RWPE2 (cell line): Measurements from ENCODE around the gene PGRMC1.
"Not testable (repeated sequence)": the region's sequence is repeated elsewhere in the genome, so short reads cannot be mapped to it uniquely, and the experiment has no call there.

Source experiments
- ATAC-seq: fragments of 200-7000 bp; cut with Tn5 transposase; 3 replicates; pipeline ENCODE4 v1.9.1; 2021; ENCODE audit warnings: low read depth
- DNase-seq: peaks from one replicate; pipeline ENCODE4 v3.0.0-alpha.2; 2020; ENCODE audit warnings: low spot score
- H3K27ac ChIP-seq: fragments of 450-650 bp; 2 replicates; pipeline ENCODE4 v1.5.1; 2017; ENCODE audit warnings: mild to moderate bottlenecking; ENCODE audit not compliant: poor library complexity, severe bottlenecking
- H3K27me3 ChIP-seq: fragments of 250-450 bp; sonication (Bioruptor Pico); 2 replicates; pipeline ENCODE4 v1.5.1; 2021; ENCODE audit warnings: mild to moderate bottlenecking, moderate library complexity; ENCODE audit not compliant: insufficient read depth, poor library complexity, severe bottlenecking
- H3K36me3 ChIP-seq: fragments of 250-450 bp; sonication (Bioruptor Pico); 2 replicates; pipeline ENCODE4 v1.5.1; 2020; ENCODE audit warnings: low read depth, mild to moderate bottlenecking, moderate library complexity
- H3K4me1 ChIP-seq: fragments of 250-450 bp; sonication (Bioruptor Pico); 2 replicates; pipeline ENCODE4 v1.5.1; 2021; ENCODE audit warnings: mild to moderate bottlenecking, moderate library complexity; ENCODE audit not compliant: insufficient read depth, poor library complexity, severe bottlenecking
- H3K4me3 ChIP-seq: fragments of 250-450 bp; sonication (Bioruptor Pico); 2 replicates; pipeline ENCODE4 v1.5.1; 2021; ENCODE audit warnings: mild to moderate bottlenecking, moderate library complexity; ENCODE audit not compliant: severe bottlenecking
- H3K9me3 ChIP-seq: fragments of 250-450 bp; sonication (Bioruptor Pico); 2 replicates; pipeline ENCODE4 v1.5.1; 2021; ENCODE audit warnings: mild to moderate bottlenecking, moderate library complexity; ENCODE audit not compliant: severe bottlenecking
- TF ChIP-seq, protein P1 (sequence below): fragments of 450-650 bp; IDR thresholded peaks from one replicate; pipeline ENCODE4 v1.5.1; 2017; ENCODE audit warnings: mild to moderate bottlenecking, moderate library complexity; ENCODE audit not compliant: poor library complexity, severe bottlenecking

PGRMC1 gene

GRCh38 chrX:119288890-119289393 lies 52.9 kb downstream of the PGRMC1 start:
- Histone ChIP-seq H3K36me3 (no peaks in the 10 kb centered on the region), H3K4me3 (no peak overlapping the region), H3K27ac (no peak overlapping the region), H3K9me3 (no peaks in the 10 kb centered on the region), H3K4me1 (no peaks in the 10 kb centered on the region), H3K27me3 (no peaks in the 10 kb centered on the region)
- ATAC-seq = no peak
- DNase-seq = no peak
- TF ChIP-seq, protein P1, sequence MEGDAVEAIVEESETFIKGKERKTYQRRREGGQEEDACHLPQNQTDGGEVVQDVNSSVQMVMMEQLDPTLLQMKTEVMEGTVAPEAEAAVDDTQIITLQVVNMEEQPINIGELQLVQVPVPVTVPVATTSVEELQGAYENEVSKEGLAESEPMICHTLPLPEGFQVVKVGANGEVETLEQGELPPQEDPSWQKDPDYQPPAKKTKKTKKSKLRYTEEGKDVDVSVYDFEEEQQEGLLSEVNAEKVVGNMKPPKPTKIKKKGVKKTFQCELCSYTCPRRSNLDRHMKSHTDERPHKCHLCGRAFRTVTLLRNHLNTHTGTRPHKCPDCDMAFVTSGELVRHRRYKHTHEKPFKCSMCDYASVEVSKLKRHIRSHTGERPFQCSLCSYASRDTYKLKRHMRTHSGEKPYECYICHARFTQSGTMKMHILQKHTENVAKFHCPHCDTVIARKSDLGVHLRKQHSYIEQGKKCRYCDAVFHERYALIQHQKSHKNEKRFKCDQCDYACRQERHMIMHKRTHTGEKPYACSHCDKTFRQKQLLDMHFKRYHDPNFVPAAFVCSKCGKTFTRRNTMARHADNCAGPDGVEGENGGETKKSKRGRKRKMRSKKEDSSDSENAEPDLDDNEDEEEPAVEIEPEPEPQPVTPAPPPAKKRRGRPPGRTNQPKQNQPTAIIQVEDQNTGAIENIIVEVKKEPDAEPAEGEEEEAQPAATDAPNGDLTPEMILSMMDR = no peak

DNA sequence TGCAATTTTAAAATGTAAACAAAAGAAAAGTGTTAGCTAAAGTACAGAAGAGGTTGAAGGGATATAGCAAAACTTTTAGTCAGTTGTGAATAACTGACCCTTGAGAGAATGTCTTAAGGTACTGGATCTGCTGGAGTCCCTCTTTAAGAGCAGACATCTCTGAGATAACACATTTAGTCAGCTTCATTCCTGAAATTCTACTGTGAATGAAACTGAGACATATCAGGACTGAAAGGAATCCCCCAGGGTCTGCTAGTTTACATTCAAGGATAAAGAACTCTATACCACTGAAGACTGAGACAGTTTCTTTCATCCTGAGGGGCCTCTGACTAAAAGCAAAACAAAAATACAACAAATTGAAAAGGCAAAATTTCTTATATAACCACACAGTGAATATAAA lies 54.4 kb downstream of the PGRMC1 start:
- Histone ChIP-seq H3K9me3 (no peaks in the 10 kb centered on the region), H3K4me1 (no peaks in the 10 kb centered on the region), H3K36me3 (no peaks in the 10 kb centered on the region), H3K27me3 (no peaks in the 10 kb centered on the region), H3K4me3 (no peak overlapping the region), H3K27ac (no peak overlapping the region)
- TF ChIP-seq, protein P1 = no peak
- no peak for ATAC-seq
- no peak for DNase-seq

DNA sequence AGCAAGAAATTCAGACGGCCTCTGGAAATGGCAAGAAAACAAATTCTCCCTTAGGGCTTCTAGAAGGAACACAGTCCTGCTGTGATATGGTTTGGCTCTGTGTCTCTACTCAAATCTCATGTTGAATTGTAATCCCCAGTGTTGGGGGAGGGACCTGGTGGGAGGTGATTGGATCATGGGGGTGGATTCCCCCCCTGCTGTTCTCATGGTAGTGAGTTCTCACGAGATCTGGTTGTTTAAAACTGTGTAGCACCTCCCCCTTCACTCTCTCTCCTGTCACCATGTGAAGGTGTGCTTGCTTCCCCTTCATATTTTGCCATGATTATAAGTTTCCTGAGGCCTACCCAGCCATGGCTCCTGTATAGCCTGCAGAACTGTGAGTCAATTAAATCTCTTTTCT lies 55.2 kb downstream of the PGRMC1 start:
- not testable (repeated sequence) for H3K27ac ChIP-seq, H3K4me3 ChIP-seq, H3K9me3 ChIP-seq, H3K36me3 ChIP-seq, H3K27me3 ChIP-seq, DNase-seq, ATAC-seq, H3K4me1 ChIP-seq

DNA sequence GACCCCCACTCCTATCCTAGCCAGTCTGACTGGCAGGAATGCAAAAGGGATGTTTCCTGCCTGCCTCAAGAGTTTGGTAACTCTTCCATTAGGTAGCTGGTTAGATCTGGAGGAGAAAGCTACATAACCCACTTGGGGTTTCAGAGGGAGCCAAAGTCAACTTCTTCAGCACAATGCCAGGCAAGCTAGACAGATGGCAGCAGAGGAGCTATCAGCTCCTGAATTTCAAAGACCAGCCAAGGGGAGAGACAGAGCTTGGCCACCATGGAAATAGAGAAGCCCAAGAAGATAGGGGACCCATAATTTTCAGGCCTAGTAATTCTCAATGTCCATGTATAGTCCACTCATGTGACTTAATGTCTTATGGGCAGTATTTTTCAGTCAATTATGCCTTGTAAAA lies 56.4 kb downstream of the PGRMC1 start:
- Histone ChIP-seq H3K9me3 (no peaks in the 10 kb centered on the region), H3K27me3 (no peaks in the 10 kb centered on the region), H3K4me3 (no peak overlapping the region), H3K27ac (no peak overlapping the region), H3K4me1 (no peaks in the 10 kb centered on the region), H3K36me3 (no peaks in the 10 kb centered on the region)
- ATAC-seq (no peak), DNase-seq (no peak)
- TF ChIP-seq, protein P1 = peak; percentile 14
